ENCODE data around the gene CDK18.

Gene CDK18

DNA sequence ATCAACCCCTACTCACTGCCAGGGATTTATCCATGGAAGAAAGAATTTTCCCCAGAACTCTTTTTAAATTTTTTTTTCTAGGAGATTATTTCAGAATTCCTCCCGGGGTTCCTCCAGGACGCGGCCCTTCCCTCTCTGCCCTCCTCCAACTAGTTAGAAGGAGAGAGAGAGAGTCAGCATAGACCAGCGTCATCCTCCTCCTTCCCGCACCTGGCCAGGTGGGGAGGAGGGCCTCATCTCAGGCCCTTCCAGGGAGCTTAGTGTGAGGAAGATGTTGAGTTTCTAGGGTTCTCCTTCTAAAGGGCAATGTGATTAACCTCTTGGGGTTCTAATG lies 63.6 kb downstream of the CDK18 start (continued):
- no peak for TF ChIP-seq ZSCAN18 (tag by site-specific recombination; IDR thresholded peaks at IDR 0.05)
- TF ChIP-seq, protein P1, sequence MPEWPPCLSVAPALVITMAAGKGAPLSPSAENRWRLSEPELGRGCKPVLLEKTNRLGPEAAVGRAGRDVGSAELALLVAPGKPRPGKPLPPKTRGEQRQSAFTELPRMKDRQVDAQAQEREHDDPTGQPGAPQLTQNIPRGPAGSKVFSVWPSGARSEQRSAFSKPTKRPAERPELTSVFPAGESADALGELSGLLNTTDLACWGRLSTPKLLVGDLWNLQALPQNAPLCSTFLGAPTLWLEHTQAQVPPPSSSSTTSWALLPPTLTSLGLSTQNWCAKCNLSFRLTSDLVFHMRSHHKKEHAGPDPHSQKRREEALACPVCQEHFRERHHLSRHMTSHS (tag by site-specific recombination; IDR thresholded peaks at IDR 0.05) = no peak
- TF ChIP-seq, protein P2, sequence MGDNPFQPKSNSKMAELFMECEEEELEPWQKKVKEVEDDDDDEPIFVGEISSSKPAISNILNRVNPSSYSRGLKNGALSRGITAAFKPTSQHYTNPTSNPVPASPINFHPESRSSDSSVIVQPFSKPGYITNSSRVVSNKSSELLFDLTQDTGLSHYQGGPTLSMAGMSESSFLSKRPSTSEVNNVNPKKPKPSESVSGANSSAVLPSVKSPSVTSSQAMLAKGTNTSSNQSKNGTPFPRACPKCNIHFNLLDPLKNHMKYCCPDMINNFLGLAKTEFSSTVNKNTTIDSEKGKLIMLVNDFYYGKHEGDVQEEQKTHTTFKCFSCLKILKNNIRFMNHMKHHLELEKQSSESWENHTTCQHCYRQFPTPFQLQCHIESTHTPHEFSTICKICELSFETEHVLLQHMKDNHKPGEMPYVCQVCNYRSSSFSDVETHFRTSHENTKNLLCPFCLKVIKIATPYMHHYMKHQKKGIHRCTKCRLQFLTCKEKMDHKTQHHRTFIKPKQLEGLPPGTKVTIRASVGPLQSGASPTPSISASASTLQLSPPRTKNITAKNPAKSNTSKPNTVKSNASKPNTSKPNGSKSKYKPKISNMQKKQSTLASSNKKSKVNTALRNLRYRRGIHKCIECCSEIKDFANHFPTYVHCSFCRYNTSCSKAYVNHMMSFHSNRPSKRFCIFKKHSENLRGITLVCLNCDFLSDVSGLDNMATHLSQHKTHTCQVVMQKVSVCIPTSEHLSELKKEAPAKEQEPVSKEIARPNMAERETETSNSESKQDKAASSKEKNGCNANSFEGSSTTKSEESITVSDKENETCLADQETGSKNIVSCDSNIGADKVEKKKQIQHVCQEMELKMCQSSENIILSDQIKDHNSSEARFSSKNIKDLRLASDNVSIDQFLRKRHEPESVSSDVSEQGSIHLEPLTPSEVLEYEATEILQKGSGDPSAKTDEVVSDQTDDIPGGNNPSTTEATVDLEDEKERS (tag by site-specific recombination; IDR thresholded peaks at IDR 0.05) = no peak
- no peak for TF ChIP-seq ZNF280C (tag by site-specific recombination; IDR thresholded peaks at IDR 0.05)
- no peak for TF ChIP-seq ZEB2 (tag by site-specific recombination; IDR thresholded peaks at IDR 0.05)
- TF ChIP-seq ZNF704 (tag by site-specific recombination; IDR thresholded peaks at IDR 0.05) = no peak
- no peak for TF ChIP-seq BCL6B (tag by site-specific recombination; IDR thresholded peaks at IDR 0.05)
- TF ChIP-seq ZNF777 (tag by site-specific recombination; IDR thresholded peaks at IDR 0.05; ENCODE audit: borderline replicate concordance) = no peak
- no peak for TF ChIP-seq ZSCAN30 (tag by site-specific recombination; IDR thresholded peaks at IDR 0.05)

DNA sequence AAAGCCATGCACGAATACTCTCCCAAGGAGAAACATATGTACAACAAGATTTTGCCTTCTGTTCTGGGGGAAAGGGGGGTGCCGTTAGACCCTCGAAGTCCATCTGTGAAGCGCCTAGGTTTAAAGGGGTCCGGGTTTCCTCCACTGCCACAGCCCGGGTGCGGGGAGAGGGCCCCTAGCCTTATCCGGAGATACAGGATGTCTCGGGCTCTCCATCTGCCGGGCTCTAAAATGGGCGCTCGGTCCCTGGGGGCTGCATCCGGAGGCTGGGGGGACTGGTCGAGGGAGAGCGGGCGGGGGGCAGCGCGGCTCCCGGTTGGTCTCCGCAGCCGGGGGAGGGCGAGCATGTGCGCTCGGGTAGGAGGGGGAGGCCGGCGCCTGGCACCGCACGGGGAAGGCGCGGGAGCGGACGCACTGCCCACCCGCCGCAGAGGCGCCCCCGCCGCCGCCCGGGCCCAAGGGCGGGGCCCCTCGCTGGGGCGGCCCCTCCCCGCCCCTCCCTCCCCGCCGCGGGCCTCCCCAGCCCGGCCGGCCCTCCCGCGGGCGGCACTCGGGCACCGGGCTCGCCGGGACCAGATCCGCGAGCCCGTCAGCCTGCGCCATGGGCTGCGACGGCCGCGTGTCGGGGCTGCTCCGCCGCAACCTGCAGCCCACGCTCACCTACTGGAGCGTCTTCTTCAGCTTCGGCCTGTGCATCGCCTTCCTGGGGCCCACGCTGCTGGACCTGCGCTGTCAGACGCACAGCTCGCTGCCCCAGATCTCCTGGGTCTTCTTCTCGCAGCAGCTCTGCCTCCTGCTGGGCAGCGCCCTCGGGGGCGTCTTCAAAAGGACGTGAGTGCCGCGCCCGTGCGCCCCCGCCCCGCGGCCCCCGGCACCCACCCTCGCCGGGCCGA lies 64.2 kb downstream of the CDK18 start:
- CTCF ChIA-PET = interaction anchor here (0.7 to 1.9 kb wide), 5 partner anchors 19 to 339 kb away, joined by 3 to 5 read pairs (median 4); no protein-coding TSS in a partner anchor
- peak overlapping the region; percentile 39 for H3K4me3 ChIP-seq (ENCODE audit: low read depth, low read length)
- POLR2A ChIA-PET = interaction anchor here (1.0 kb wide), 1 partner anchor 64 kb away, joined by 3 read pairs; no protein-coding TSS in a partner anchor
- TF ChIP-seq YY2 (tag by site-specific recombination; IDR thresholded peaks at IDR 0.05) (no peak), CTCF (tag by site-specific recombination; IDR thresholded peaks at IDR 0.05) (peak; percentile 35; the same call in 1 of the 2 replicates), ZNF792 (tag by site-specific recombination; IDR thresholded peaks at IDR 0.05) (no peak), ZNF239 (tag by site-specific recombination; IDR thresholded peaks at IDR 0.05) (no peak), ZBTB8A (tag by site-specific recombination; IDR thresholded peaks at IDR 0.05) (peak; percentile 73), IKZF3 (tag by site-specific recombination; IDR thresholded peaks at IDR 0.05) (no peak), ZNF155 (tag by site-specific recombination; IDR thresholded peaks at IDR 0.05) (no peak), ZNF423 (tag by site-specific recombination; IDR thresholded peaks at IDR 0.05) (peak; percentile 46; the same call in 1 of the 2 replicates), SP7 (tag by site-specific recombination; IDR thresholded peaks at IDR 0.05) (no peak)
- TF ChIP-seq, protein P3, sequence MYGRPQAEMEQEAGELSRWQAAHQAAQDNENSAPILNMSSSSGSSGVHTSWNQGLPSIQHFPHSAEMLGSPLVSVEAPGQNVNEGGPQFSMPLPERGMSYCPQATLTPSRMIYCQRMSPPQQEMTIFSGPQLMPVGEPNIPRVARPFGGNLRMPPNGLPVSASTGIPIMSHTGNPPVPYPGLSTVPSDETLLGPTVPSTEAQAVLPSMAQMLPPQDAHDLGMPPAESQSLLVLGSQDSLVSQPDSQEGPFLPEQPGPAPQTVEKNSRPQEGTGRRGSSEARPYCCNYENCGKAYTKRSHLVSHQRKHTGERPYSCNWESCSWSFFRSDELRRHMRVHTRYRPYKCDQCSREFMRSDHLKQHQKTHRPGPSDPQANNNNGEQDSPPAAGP (tag by site-specific recombination; IDR thresholded peaks at IDR 0.05) = peak; percentile 77
- TF ChIP-seq, protein P4, sequence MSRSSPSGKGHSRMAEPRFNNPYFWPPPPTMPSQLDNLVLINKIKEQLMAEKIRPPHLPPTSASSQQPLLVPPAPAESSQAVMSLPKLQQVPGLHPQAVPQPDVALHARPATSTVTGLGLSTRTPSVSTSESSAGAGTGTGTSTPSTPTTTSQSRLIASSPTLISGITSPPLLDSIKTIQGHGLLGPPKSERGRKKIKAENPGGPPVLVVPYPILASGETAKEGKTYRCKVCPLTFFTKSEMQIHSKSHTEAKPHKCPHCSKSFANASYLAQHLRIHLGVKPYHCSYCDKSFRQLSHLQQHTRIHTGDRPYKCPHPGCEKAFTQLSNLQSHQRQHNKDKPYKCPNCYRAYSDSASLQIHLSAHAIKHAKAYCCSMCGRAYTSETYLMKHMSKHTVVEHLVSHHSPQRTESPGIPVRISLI (tag by site-specific recombination; IDR thresholded peaks at IDR 0.05) = no peak

More for the DNA sequence above, 64.2 kb downstream of the CDK18 start:
- Histone ChIP-seq H3K36me3 (ENCODE audit: control insufficient read depth in 2 of 2, insufficient read depth in 1 of 2, low read length in 2 of 2) (no peaks in the 10 kb centered on the region), H3K27ac (ENCODE audit: extremely low read depth, low read depth, low read length) (peak overlapping the region; percentile 31; the same call in 1 of the 2 replicates), H3K4me1 (ENCODE audit: control insufficient read depth, insufficient read depth, low read length) (peaks cover 13% of the 10 kb centered on the region), H3K9me3 (ENCODE audit: control insufficient read depth, insufficient read depth, low read depth, low read length) (no peaks in the 10 kb centered on the region)

All from HEK293 (cell line).